Endometrium (tissue), 2 donors: ENCODE results near the gene COPB1.

Experiments used
- FAIRE-seq: peaks from 2 replicates; lab custom pipeline; 2012; peaks lifted over from hg19 to GRCh38; lab: Jason Lieb, UNC
- donor health status: control.
- donor health status: control.

COPB1 gene

GRCh38 chr11:14513800-14514199 lies 14.2 kb upstream of the COPB1 start:
- no peak for FAIRE-seq

- FAIRE-seq: no peak
Observed at GRCh38 chr11:14506532-14506931, 6.9 kb upstream of the COPB1 start.

GRCh38 chr11:14503023-14503422 lies 3.4 kb upstream of the COPB1 start:
- FAIRE-seq: no peak

GRCh38 chr11:14502039-14502438 lies 2.4 kb upstream of the COPB1 start:
- no peak for FAIRE-seq

- FAIRE-seq: no peak
Observed at GRCh38 chr11:14500181-14500651, 605 bp upstream of the COPB1 start.

GRCh38 chr11:14499178-14499559 lies 442 bp downstream of the COPB1 start:
- FAIRE-seq: no peak

GRCh38 chr11:14480716-14481115 lies 18.9 kb downstream of the COPB1 start:
- no peak for FAIRE-seq

- FAIRE-seq: no peak
Observed at GRCh38 chr11:14471127-14471526, 28.5 kb downstream of the COPB1 start.

GRCh38 chr11:14463623-14464022 lies 36.0 kb downstream of the COPB1 start:
- FAIRE-seq: no peak

GRCh38 chr11:14460147-14460546 lies 39.5 kb downstream of the COPB1 start:
- FAIRE-seq: no peak

GRCh38 chr11:14458377-14458776 lies 41.2 kb downstream of the COPB1 start:
- no peak for FAIRE-seq

- FAIRE-seq: no peak
Observed at GRCh38 chr11:14455648-14456430, 43.8 kb downstream of the COPB1 start.

- FAIRE-seq: peak; percentile 79
Observed at GRCh38 chr11:14454861-14455632, 44.6 kb downstream of the COPB1 start.

GRCh38 chr11:14451825-14452224 lies 47.8 kb downstream of the COPB1 start:
- no peak for FAIRE-seq

- FAIRE-seq: no peak
Observed at GRCh38 chr11:14449302-14449714, 50.3 kb downstream of the COPB1 start.

GRCh38 chr11:14448240-14448639 lies 51.4 kb downstream of the COPB1 start:
- no peak for FAIRE-seq

- no peak for FAIRE-seq
Observed at GRCh38 chr11:14446701-14447169, 52.9 kb downstream of the COPB1 start.

GRCh38 chr11:14445542-14446530 lies 53.8 kb downstream of the COPB1 start:
- no peak for FAIRE-seq

GRCh38 chr11:14444441-14445189 lies 55.0 kb downstream of the COPB1 start:
- no peak for FAIRE-seq

GRCh38 chr11:14443638-14444037 lies 56.0 kb downstream of the COPB1 start:
- FAIRE-seq: no peak
